B cell (primary cell): ENCODE data around the gene ACTBL2. TPM values are rescaled to one million over a fixed set of nuclear protein-coding genes. Genes with fewer than 3 reads are reported as not detected.

ENCODE experiments used
- ATAC-seq: fragments of 200-7000 bp; cut with Tn5 transposase; one replicate; pipeline ENCODE4 v1.10.0; 2021; ENCODE audit warnings: low read depth, mild to moderate bottlenecking, moderate number of reproducible peaks, moderate library complexity
- CTCF ChIA-PET: fragments of 350-600 bp; sonication (Branson Sonifier 250); formaldehyde crosslinking; loops from one replicate; lab custom pipeline; 2021; ENCODE audit warnings: antibody characterized with exemption, inconsistent platforms; lab: Charles Lee
- POLR2A ChIA-PET: fragments of 350-600 bp; sonication (Branson Sonifier 250); formaldehyde crosslinking; loops from one replicate; lab custom pipeline; 2021; ENCODE audit warnings: antibody characterized with exemption; lab: Charles Lee
- DNase-seq: peaks from one replicate; pipeline ENCODE4 v3.0.0; 2013
- H2AFZ ChIP-seq: 2 replicates; pipeline ENCODE4 v1.6.1; 2012; ENCODE audit warnings: mild to moderate bottlenecking, low read depth, low read length; ENCODE audit not compliant: insufficient read depth, poor library complexity, severe bottlenecking
- H3K27ac ChIP-seq, 2 donors: 1 replicate in 1 of 2; 2 replicates in 1 of 2; pipeline ENCODE4 v1.5.1; 2012 to 2013; ENCODE audit warnings: low read length in 2 of 2, mild to moderate bottlenecking in 2 of 2, moderate library complexity in 1 of 2
- H3K27me3 ChIP-seq, 4 experiments: fragments of 200-600 bp in 1 of 4; sonication (generic) in 1 of 4; replicated peaks in 1 of 4; 1 replicate in 2 of 4; 2 replicates in 2 of 4; pipeline versions ENCODE4 v1.6.1 to v1.7.0; 2013 to 2016; ENCODE audit warnings: low read length in 3 of 4, mild to moderate bottlenecking in 2 of 4, mixed read lengths in 1 of 4, moderate library complexity in 1 of 4; ENCODE audit not compliant: insufficient read depth in 4 of 4, control insufficient read depth in 3 of 4; ENCODE audit errors: control extremely low read depth in 1 of 4
- H3K36me3 ChIP-seq, 2 experiments: replicated peaks in 1 of 2; 1 replicate in 1 of 2; 2 replicates in 1 of 2; pipeline versions ENCODE4 v1.6.1 to v1.7.1; 2013; ENCODE audit warnings: low read length in 1 of 2; ENCODE audit not compliant: insufficient read depth in 2 of 2, control insufficient read depth in 1 of 2; ENCODE audit errors: control extremely low read depth in 1 of 2, extremely low read depth in 1 of 2
- H3K4me1 ChIP-seq, 2 donors: fragments of 200-600 bp in 1 of 2; sonication (generic) in 1 of 2; 1 replicate in 1 of 2; 2 replicates in 1 of 2; pipeline versions ENCODE4 v1.5.1 to v1.6.1; 2013 to 2017; ENCODE audit warnings: low read length in 2 of 2; ENCODE audit not compliant: control insufficient read depth in 2 of 2, insufficient read depth in 2 of 2
- H3K4me2 ChIP-seq: replicated peaks from 2 replicates; pipeline ENCODE3; 2012; ENCODE audit warnings: mild to moderate bottlenecking, low read depth, low read length; ENCODE audit not compliant: poor library complexity, severe bottlenecking
- H3K4me3 ChIP-seq, 5 experiments: fragments of 200-600 bp in 1 of 5; sonication (generic) in 1 of 5; 1 replicate in 3 of 5; 2 replicates in 2 of 5; pipeline versions ENCODE4 v1.5.1 to v1.7.0; 2011 to 2016; ENCODE audit warnings: low read length in 4 of 5, mild to moderate bottlenecking in 4 of 5, low read depth in 2 of 5, control low read depth in 1 of 5, moderate library complexity in 1 of 5; ENCODE audit not compliant: insufficient read depth in 1 of 5; ENCODE audit errors: control extremely low read depth in 1 of 5, extremely low read depth in 1 of 5
- H3K79me2 ChIP-seq: fragments of 200-600 bp; sonication (generic); one replicate; pipeline ENCODE4 v1.6.0; 2016; ENCODE audit warnings: low read length; ENCODE audit not compliant: control insufficient read depth, insufficient read depth
- H3K9ac ChIP-seq: fragments of 200-600 bp; sonication (generic); 2 replicates; pipeline ENCODE4 v1.6.1; 2017; ENCODE audit warnings: mild to moderate bottlenecking, low read length, moderate library complexity
- H3K9me3 ChIP-seq, 3 donors: one replicate each; pipeline versions ENCODE4 v1.6.1 to v1.7.1; 2013; ENCODE audit warnings: low read length in 2 of 3; ENCODE audit not compliant: control insufficient read depth in 2 of 3, insufficient read depth in 1 of 3; ENCODE audit errors: control extremely low read depth in 1 of 3
- H4K20me1 ChIP-seq: 2 replicates; pipeline ENCODE4 v1.6.0; 2012; ENCODE audit warnings: mild to moderate bottlenecking, low read length; ENCODE audit not compliant: insufficient read depth, control insufficient read depth, poor library complexity, severe bottlenecking
- H3K27ac Mint-ChIP-seq: one replicate; pipeline ENCODE4 v1.8.0; 2021; ENCODE audit warnings: mixed read lengths
- H3K27me3 Mint-ChIP-seq: one replicate; pipeline ENCODE4 v1.8.0; 2021; ENCODE audit warnings: mixed read lengths
- H3K4me1 Mint-ChIP-seq: one replicate; pipeline ENCODE4 v1.8.0; 2021; ENCODE audit warnings: mixed read lengths
- H3K4me3 Mint-ChIP-seq: one replicate; pipeline ENCODE4 v1.8.0; 2021; ENCODE audit warnings: mixed read lengths
- H3K9me3 Mint-ChIP-seq: one replicate; pipeline ENCODE4 v1.8.0; 2022; ENCODE audit warnings: mixed read lengths; ENCODE audit not compliant: insufficient read depth
- EZH2 ChIP-seq: IDR thresholded peaks from 2 replicates; pipeline ENCODE4 v1.6.1; 2012; ENCODE audit warnings: borderline replicate concordance, low read depth, mild to moderate bottlenecking, moderate library complexity, low read length; ENCODE audit not compliant: insufficient read depth, poor library complexity, severe bottlenecking
- WGBS: methylation state at CpG from one replicate; pipeline ENCODE4 v1.1.5; 2013; ENCODE audit warnings: missing lambda C conversion rate; ENCODE audit not compliant: insufficient coverage; 5-methylcytosine and 5-hydroxymethylcytosine counted together
- intact Hi-C: fragments of 100-400 bp; cut with micrococcal nuclease; formaldehyde crosslinking; loops from one replicate; pipeline ENCODE4 v1.10.0; 2022
- polyA plus RNA-seq: library from polyadenylated mRNA; depleted of rRNA; stranded (reverse); fragments of >200 nt; gene quantifications from 2 replicates; pipeline ENCODE4 v1.2.3, GENCODE V29; 2012
- total RNA-seq, 2 donors: library from RNA; stranded (reverse); fragments of 120-200 nt in 1 of 2; gene quantifications; 1 replicate in 1 of 2; 2 replicates in 1 of 2; pipeline versions ENCODE4 v1.2.3 to v1.2.4, GENCODE V29; 2013 to 2022
- TF ChIP-seq, protein P1 (sequence below): fragments of 200-600 bp; IDR thresholded peaks from one replicate; pipeline ENCODE4 v1.8.0; 2022; ENCODE audit warnings: antibody characterized with exemption, mild to moderate bottlenecking

Gene ACTBL2
- total and polyA plus RNA-seq, 2 donors (not counting 1 experiment from before 2014, with no cell fraction given), result not detected

DNA sequence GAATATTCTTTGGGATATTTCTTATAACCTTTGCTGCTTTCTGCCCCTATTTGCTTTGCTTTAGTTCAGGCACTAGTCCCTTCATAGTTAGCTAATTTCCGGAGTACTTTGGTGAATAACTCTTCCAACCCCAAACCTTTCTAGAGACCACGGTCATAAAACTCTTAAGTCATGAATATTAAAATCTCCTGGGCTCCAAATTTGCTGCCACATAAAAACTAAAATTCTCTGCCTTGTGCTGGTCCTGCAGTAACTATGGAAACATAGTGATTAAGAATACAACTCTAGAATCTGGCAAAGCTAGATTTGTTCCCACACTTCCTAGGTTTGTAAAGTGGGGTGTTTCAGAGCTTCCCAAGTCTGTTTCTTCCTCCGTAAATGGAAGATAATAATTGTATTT, 10.0 kb upstream of the ACTBL2 start:
- Histone ChIP-seq H3K9ac (no peak overlapping the region), H3K27me3 (no peaks in the 10 kb centered on the region), H3K4me2 (no peak overlapping the region), H3K4me1 (peaks cover 3 to 5% of the 10 kb centered on the region in 2 donors), H3K9me3 (no peaks in the 10 kb centered on the region), H3K4me3 (no peak overlapping the region), H3K36me3 (no peaks in the 10 kb centered on the region), H3K79me2 (no peaks in the 10 kb centered on the region), H3K27ac (no peak overlapping the region), H4K20me1 (no peaks in the 10 kb centered on the region), H2AFZ (no peak overlapping the region)
- no peak overlapping the region for H3K4me3 Mint-ChIP-seq
- DNase-seq (no peak), ATAC-seq (no peak)
- intact Hi-C loops, result no loop called here
- peaks cover 37% of the 10 kb centered on the region for H3K27me3 Mint-ChIP-seq
- whole genome bisulfite sequencing, result 83% methylated on average over 1 of the region's 3 CpGs
- H3K9me3 Mint-ChIP-seq, result no peaks in the 10 kb centered on the region
- TF ChIP-seq, protein P1, sequence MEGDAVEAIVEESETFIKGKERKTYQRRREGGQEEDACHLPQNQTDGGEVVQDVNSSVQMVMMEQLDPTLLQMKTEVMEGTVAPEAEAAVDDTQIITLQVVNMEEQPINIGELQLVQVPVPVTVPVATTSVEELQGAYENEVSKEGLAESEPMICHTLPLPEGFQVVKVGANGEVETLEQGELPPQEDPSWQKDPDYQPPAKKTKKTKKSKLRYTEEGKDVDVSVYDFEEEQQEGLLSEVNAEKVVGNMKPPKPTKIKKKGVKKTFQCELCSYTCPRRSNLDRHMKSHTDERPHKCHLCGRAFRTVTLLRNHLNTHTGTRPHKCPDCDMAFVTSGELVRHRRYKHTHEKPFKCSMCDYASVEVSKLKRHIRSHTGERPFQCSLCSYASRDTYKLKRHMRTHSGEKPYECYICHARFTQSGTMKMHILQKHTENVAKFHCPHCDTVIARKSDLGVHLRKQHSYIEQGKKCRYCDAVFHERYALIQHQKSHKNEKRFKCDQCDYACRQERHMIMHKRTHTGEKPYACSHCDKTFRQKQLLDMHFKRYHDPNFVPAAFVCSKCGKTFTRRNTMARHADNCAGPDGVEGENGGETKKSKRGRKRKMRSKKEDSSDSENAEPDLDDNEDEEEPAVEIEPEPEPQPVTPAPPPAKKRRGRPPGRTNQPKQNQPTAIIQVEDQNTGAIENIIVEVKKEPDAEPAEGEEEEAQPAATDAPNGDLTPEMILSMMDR, result no peak
- TF ChIP-seq EZH2, result no peak
- ChIA-PET CTCF (no interaction called here), POLR2A (no interaction called here)
- H3K4me1 Mint-ChIP-seq, result peaks cover 2% of the 10 kb centered on the region
- H3K27ac Mint-ChIP-seq, result no peak overlapping the region

DNA sequence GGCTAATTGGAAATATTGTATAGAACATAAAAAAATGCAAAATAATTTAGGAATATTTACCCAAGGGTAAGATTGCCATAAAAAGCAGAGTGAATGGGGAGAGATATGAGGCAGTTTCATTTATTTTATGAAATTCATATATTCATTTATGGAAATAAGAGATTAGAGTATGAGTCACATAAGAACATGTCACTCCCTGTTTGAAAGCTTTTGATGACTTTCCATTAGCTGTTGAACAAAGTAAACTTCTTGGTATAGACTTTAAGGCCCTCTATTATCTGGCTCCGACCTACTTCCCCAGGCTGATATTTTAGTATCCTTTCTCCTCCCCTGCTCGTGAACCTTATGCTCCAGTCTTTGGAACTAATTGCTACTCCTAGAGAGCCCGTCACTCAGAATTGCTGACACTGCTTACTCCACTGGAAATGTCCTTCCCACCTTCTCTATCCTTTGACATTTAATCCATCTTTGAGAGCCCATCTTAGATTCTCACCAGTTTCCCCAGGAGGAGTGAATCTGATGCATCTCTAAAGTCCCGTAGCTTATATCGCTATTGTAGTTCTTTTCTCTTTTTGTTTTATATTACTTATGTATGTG, 8.9 kb upstream of the ACTBL2 start:
- Histone ChIP-seq H3K9ac (no peak overlapping the region), H4K20me1 (no peaks in the 10 kb centered on the region), H3K79me2 (no peaks in the 10 kb centered on the region), H3K27ac (no peak overlapping the region), H3K4me3 (no peak overlapping the region), H3K4me1 (peaks cover 3 to 5% of the 10 kb centered on the region in 2 donors), H3K4me2 (no peak overlapping the region), H3K27me3 (no peaks in the 10 kb centered on the region), H3K9me3 (no peaks in the 10 kb centered on the region), H3K36me3 (no peaks in the 10 kb centered on the region), H2AFZ (no peak overlapping the region)
- no peaks in the 10 kb centered on the region for H3K9me3 Mint-ChIP-seq
- POLR2A ChIA-PET, result no interaction called here
- CTCF ChIA-PET, result no interaction called here
- H3K27ac Mint-ChIP-seq, result no peak overlapping the region
- peaks cover 2% of the 10 kb centered on the region for H3K4me1 Mint-ChIP-seq
- ATAC-seq (no peak), DNase-seq (no peak)
- 89% methylated on average over 3 of the region's 5 CpGs for WGBS
- no peak for TF ChIP-seq EZH2
- TF ChIP-seq, protein P1, result no peak
- H3K27me3 Mint-ChIP-seq, result peaks cover 33% of the 10 kb centered on the region
- H3K4me3 Mint-ChIP-seq, result no peak overlapping the region
- intact Hi-C loops, result no loop called here
